ENCODE results near the gene EMC6.
A peak's percentile ranks its signal among the peaks of the same experiment; 100 is the strongest.

The EMC6 gene

GRCh38 chr17:3708366-3708765, 39.8 kb downstream of the EMC6 start:
- no peak for DNase-seq (ENCODE audit: low read depth in 2 of 2)

- DNase-seq (ENCODE audit: low read depth in 2 of 2), result peak; percentile 42 to 64
Measured at GRCh38 chr17:3710951-3711383, 42.4 kb downstream of the EMC6 start.

- no peak for DNase-seq (ENCODE audit: low read depth in 2 of 2)
Measured at GRCh38 chr17:3712811-3713463, 44.3 kb downstream of the EMC6 start.

- DNase-seq (ENCODE audit: low read depth in 2 of 2), result no peak
Measured at GRCh38 chr17:3715296-3715695, 46.7 kb downstream of the EMC6 start.

- no peak for DNase-seq (ENCODE audit: low read depth in 2 of 2)
Measured at GRCh38 chr17:3718201-3718600, 49.6 kb downstream of the EMC6 start.

GRCh38 chr17:3719265-3719664, 50.7 kb downstream of the EMC6 start:
- DNase-seq (ENCODE audit: low read depth in 2 of 2), result no peak

Data from stimulated activated CD4-positive, alpha-beta T cell treated with anti-CD3 and anti-CD28 coated beads, Interleukin-4, amount 100 ng/mL, for 48 hours (primary cell).